Measurements from ENCODE around the gene KIF12.

KIF12 gene

GRCh38 chr9:114093761-114094505 is 5.2 kb downstream of the KIF12 start:
- H3K4me3 ChIP-seq (ENCODE audit: low read length): no peak overlapping the region
- no peak overlapping the region for H3K4me2 ChIP-seq (ENCODE audit: low read depth, low read length)
- H3F3A ChIP-seq (ENCODE audit: insufficient read depth, low read length): no peaks in the 10 kb centered on the region
- H3K9ac ChIP-seq (ENCODE audit: low read length): no peak overlapping the region
- no peaks in the 10 kb centered on the region for H3K9me3 ChIP-seq (replicated peaks; ENCODE audit: insufficient read depth, low read length)
- no peaks in the 10 kb centered on the region for H3K4me1 ChIP-seq (ENCODE audit: low read length)
- no peaks in the 10 kb centered on the region for H4K20me1 ChIP-seq (ENCODE audit: insufficient read depth, low read length)
- H3K27ac ChIP-seq (ENCODE audit: low read length): no peak overlapping the region
- no peak overlapping the region for H2AFZ ChIP-seq (ENCODE audit: low read length)
- H3K27me3 ChIP-seq (replicated peaks; ENCODE audit: insufficient read depth, low read length): no peaks in the 10 kb centered on the region
- no peaks in the 10 kb centered on the region for H3K9me2 ChIP-seq (replicated peaks; ENCODE audit: insufficient read depth, low read length)
- DNase-seq: no peak
- TF ChIP-seq CTCF (IDR thresholded peaks at IDR 0.05; ENCODE audit: low read length) (no peak), EZH2phosphoT487 (IDR thresholded peaks at IDR 0.05; ENCODE audit: low read length) (no peak), EZH2 (optimal IDR thresholded peaks at IDR 0.05; ENCODE audit: low read depth, low read length) (no peak)
- H3K36me3 ChIP-seq (replicated peaks; ENCODE audit: insufficient read depth, low read length): no peaks in the 10 kb centered on the region
- H3K79me2 ChIP-seq (ENCODE audit: low read length): no peaks in the 10 kb centered on the region

GRCh38 chr9:114093031-114093471 is 6.0 kb downstream of the KIF12 start:
- no peaks in the 10 kb centered on the region for H3K36me3 ChIP-seq (replicated peaks; ENCODE audit: insufficient read depth, low read length)
- DNase-seq: no peak

GRCh38 chr9:114092336-114092735 is 6.8 kb downstream of the KIF12 start:
- Histone ChIP-seq H3K79me2 (ENCODE audit: low read length) (no peaks in the 10 kb centered on the region), H3K27me3 (replicated peaks; ENCODE audit: insufficient read depth, low read length) (no peaks in the 10 kb centered on the region), H3F3A (ENCODE audit: insufficient read depth, low read length) (no peaks in the 10 kb centered on the region), H3K4me1 (ENCODE audit: low read length) (no peaks in the 10 kb centered on the region), H3K4me3 (ENCODE audit: low read length) (no peak overlapping the region), H3K9me2 (replicated peaks; ENCODE audit: insufficient read depth, low read length) (no peaks in the 10 kb centered on the region), H4K20me1 (ENCODE audit: insufficient read depth, low read length) (no peaks in the 10 kb centered on the region), H3K27ac (ENCODE audit: low read length) (no peak overlapping the region), H3K36me3 (replicated peaks; ENCODE audit: insufficient read depth, low read length) (no peaks in the 10 kb centered on the region), H2AFZ (ENCODE audit: low read length) (no peak overlapping the region), H3K9me3 (replicated peaks; ENCODE audit: insufficient read depth, low read length) (no peaks in the 10 kb centered on the region), H3K9ac (ENCODE audit: low read length) (no peak overlapping the region), H3K4me2 (ENCODE audit: low read depth, low read length) (no peak overlapping the region)
- no peak for DNase-seq
- TF ChIP-seq EZH2 (optimal IDR thresholded peaks at IDR 0.05; ENCODE audit: low read depth, low read length) (no peak), EZH2phosphoT487 (IDR thresholded peaks at IDR 0.05; ENCODE audit: low read length) (no peak), CTCF (IDR thresholded peaks at IDR 0.05; ENCODE audit: low read length) (no peak)

More at GRCh38 chr9:114093031-114093471, 6.0 kb downstream of the KIF12 start:
- no peaks in the 10 kb centered on the region for H3K4me1 ChIP-seq (ENCODE audit: low read length)
- H3K9me2 ChIP-seq (replicated peaks; ENCODE audit: insufficient read depth, low read length): no peaks in the 10 kb centered on the region
- no peaks in the 10 kb centered on the region for H3F3A ChIP-seq (ENCODE audit: insufficient read depth, low read length)
- no peaks in the 10 kb centered on the region for H3K79me2 ChIP-seq (ENCODE audit: low read length)
- H3K9ac ChIP-seq (ENCODE audit: low read length): no peak overlapping the region
- H3K9me3 ChIP-seq (replicated peaks; ENCODE audit: insufficient read depth, low read length): no peaks in the 10 kb centered on the region
- H2AFZ ChIP-seq (ENCODE audit: low read length): no peak overlapping the region
- TF ChIP-seq EZH2phosphoT487 (IDR thresholded peaks at IDR 0.05; ENCODE audit: low read length) (no peak), CTCF (IDR thresholded peaks at IDR 0.05; ENCODE audit: low read length) (no peak), EZH2 (optimal IDR thresholded peaks at IDR 0.05; ENCODE audit: low read depth, low read length) (no peak)
- H3K4me3 ChIP-seq (ENCODE audit: low read length): no peak overlapping the region
- H3K27ac ChIP-seq (ENCODE audit: low read length): no peak overlapping the region
- no peak overlapping the region for H3K4me2 ChIP-seq (ENCODE audit: low read depth, low read length)
- H3K27me3 ChIP-seq (replicated peaks; ENCODE audit: insufficient read depth, low read length): no peaks in the 10 kb centered on the region
- H4K20me1 ChIP-seq (ENCODE audit: insufficient read depth, low read length): no peaks in the 10 kb centered on the region
